GM18907 (cell line): ENCODE data around the gene RGPD8.
A peak's percentile ranks its signal among the peaks of the same experiment; 100 is the strongest.
"Not testable (repeated sequence)": the region's sequence is repeated elsewhere in the genome, so short reads cannot be mapped to it uniquely, and the experiment has no call there.

ENCODE experiments used
- ATAC-seq: cut with Tn5 transposase; IDR thresholded peaks from one replicate; pipeline ENCODE4 v1.9.1; 2021; ENCODE audit warnings: mild to moderate bottlenecking, moderate library complexity; ENCODE audit not compliant: unreplicated experiment

Gene RGPD8

GRCh38 chr2:112435716-112436431 is 2.4 kb upstream of the RGPD8 start:
- ATAC-seq = not testable (repeated sequence)

- not testable (repeated sequence) for ATAC-seq
Observed at GRCh38 chr2:112434890-112435715, 1.7 kb upstream of the RGPD8 start.

- ATAC-seq = no peak
Observed at GRCh38 chr2:112433932-112434730, 686 bp upstream of the RGPD8 start.

DNA sequence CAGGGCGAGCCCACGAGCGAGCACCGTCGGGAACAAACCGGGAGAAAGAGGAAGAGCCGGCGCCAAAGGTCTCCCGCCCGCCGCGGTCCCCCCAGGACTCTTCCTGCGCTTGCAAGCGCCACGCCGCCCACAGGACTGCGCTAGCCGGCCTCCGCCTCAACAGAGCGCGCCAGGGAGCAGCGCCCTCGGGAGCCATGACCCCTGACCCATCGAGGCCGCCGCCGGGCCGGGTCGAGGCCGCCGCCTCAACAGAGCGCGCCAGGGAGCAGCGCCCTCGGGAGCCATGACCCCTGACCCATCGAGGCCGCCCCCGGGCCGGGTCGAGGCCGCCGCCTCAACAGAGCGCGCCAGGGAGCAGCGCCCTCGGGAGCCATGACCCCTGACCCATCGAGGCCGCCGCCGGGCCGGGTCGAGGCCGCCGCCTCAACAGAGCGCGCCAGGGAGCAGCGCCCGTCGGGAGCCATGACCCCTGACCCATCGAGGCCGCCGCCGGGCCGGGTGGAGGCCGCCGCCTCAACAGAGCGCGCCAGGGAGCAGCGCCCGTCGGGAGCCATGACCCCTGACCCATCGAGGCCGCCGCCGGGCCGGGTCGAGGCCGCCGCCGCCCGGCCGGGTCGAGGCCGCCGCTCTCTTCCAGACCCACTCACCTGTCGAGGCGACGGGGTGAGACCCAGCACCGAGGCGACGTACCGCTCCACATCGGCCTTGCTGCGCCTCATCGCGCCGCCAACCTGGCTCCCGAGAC is 538 bp downstream of the RGPD8 start:
- peak; percentile 51 for ATAC-seq

GRCh38 chr2:112432390-112432734 is 1.1 kb downstream of the RGPD8 start:
- ATAC-seq = not testable (repeated sequence)

- not testable (repeated sequence) for ATAC-seq
Observed at GRCh38 chr2:112431587-112432295, 1.7 kb downstream of the RGPD8 start.

GRCh38 chr2:112424553-112424952 is 8.9 kb downstream of the RGPD8 start:
- ATAC-seq = not testable (repeated sequence)

- not testable (repeated sequence) for ATAC-seq
Observed at GRCh38 chr2:112416860-112417259, 16.6 kb downstream of the RGPD8 start.

- ATAC-seq = not testable (repeated sequence)
Observed at GRCh38 chr2:112360055-112360454, 73.4 kb downstream of the RGPD8 start.

DNA sequence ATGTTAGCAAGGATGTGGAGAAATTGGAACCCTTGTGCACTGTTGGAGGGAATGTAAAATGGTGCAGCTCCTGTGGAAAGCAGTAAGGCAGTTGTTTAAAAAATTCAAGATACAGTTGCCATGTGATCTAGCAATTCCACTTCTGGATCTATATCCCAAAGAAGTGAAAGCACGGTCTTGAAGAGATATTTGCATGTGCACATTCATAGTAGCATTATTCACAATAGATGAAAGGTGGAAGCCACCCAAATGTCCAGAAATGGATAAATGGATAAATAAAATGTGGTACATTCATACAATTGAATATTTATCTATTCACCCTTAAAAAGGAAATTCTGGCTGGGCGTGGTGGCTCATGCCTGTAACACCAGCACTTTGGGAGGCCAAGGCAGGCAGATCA is 79.1 kb downstream of the RGPD8 start:
- ATAC-seq = not testable (repeated sequence)

- not testable (repeated sequence) for ATAC-seq
Observed at GRCh38 chr2:112352809-112353603, 80.4 kb downstream of the RGPD8 start.

DNA sequence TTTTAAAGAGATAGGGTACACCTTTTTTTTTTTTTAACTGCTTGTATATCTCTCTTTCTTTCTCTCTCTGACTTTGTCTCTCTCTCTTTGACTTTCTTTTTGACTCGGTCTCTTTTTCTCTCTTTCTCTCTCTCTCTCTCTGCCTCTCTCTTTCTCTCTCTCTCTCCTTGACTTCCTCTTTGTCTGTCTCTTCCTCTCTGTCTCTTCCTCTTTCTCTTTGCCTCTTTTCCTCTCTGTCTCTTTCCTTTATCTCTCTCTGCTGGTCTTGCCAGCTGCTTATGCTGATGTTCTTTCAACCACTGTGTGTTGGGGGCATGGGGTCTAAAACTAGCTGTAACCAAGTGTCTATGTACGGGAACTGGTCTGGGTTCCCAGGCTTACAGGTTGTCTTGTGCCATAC is 81.2 kb downstream of the RGPD8 start:
- ATAC-seq = not testable (repeated sequence)

- ATAC-seq = no peak
Observed at GRCh38 chr2:112345030-112346027, 88.1 kb downstream of the RGPD8 start.

- ATAC-seq = peak; percentile 59
Observed at GRCh38 chr2:112343827-112344585, 89.4 kb downstream of the RGPD8 start.

DNA sequence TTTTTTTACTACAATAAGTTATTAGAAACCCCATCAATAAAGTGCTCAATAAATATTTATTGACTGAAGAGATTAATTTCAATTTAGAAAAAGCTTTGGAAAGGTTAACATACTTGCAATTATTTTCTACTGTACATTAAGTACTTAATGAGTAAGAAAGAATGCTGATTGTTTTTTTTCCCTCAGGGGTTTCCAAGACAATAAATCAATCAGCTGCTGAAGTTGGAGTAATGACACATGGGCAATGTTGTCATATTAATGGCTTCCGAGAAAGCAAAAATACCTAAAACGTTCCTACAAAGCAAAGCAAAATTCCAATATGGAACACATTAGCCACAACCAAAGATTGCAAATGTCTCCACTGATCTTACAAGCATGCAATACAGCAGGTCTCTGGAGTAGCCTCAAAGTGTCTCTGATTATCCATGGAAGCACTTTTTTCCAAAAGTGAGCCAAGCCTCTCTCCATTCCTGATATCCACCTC is 91.3 kb downstream of the RGPD8 start:
- no peak for ATAC-seq

DNA sequence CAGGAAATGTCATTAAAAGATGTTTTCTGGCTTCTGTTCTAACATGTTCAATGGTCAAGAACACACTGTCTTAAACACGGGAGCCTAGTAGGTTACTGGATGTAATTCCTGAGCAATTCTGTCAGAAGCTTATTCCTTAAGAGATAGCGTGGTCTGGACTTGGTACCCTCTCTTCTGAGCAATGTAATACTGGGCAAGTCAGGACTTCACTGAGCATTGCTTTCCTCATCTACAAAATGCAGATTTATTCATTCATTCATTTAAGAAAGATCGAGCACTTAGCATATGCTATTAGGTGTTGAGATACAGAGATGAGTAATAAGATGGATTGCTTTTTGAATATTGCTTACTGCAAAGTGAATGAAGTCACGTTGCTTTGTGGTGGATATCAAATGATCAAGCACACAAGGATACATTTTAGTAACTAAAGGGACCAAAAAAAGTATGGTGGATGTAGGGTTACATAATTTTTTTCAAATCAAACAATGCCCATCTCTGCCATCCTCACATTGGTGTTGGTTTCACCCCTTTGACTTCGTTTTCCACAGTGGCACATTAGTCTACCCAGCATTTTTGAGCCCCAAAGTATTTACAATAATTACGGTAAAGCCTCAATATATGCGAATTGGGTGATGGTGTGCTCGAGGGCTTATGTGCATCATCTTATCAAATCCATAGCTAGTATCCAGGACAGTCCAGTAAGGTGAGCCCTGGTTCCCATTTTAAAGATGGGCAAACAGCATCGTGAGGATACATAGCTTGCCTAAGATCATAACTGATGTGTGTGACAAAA is 92.8 kb downstream of the RGPD8 start:
- ATAC-seq = no peak
